Left ventricle myocardium superior (tissue), 1 donor: ENCODE results near the gene SARM1. TPM values are rescaled to one million over a fixed set of nuclear protein-coding genes. Genes with fewer than 3 reads are reported as not detected.
A peak's percentile ranks its signal among the peaks of the same experiment; 100 is the strongest.

Source experiments
- ATAC-seq: fragments of 200-7000 bp; cut with Tn5 transposase; one replicate; pipeline ENCODE4 v1.9.1; 2020; ENCODE audit warnings: mild to moderate bottlenecking, moderate library complexity
- DNase-seq: peaks from one replicate; pipeline ENCODE4 v3.0.0-alpha.2; 2020
- intact Hi-C: fragments of 100-400 bp; cut with micrococcal nuclease; formaldehyde crosslinking; loops from one replicate; pipeline ENCODE4 v1.11.0; 2022
- total RNA-seq: library from RNA; stranded (reverse); fragmentation: NEBNext Ultra II Directional; extraction: Animal tissue kit (Norgen Biotek cat#: 25700); gene quantifications from one replicate; pipeline ENCODE4 v1.2.1, GENCODE V29; 2021
- donor health status: DM: no; HTN: yes; CAD: no; lungs with severe emphysema.

The SARM1 gene
- total RNA-seq, 1 donor from 2014 or later = 4.2 TPM

DNA sequence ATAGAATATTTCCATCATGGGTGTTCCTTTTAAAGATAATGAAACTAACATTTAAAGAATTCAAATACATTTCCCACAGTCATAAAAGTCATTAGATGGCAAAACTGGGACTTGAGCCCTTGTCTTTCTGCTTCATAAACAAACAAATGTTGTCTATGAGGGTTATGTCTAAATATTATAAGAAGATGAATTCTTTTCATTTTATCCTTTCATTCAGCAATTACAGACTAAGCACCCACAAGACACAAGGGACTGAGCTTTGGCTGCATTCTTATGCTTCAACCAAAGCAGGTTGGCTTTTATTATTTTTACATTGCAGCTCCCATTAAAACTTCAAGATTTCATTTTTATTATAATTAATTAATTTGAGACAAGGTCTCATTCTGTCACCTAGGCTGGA is 14.9 kb downstream of the SARM1 start:
- ATAC-seq = no peak
- no peak for DNase-seq
- intact Hi-C loops = no loop called here

DNA sequence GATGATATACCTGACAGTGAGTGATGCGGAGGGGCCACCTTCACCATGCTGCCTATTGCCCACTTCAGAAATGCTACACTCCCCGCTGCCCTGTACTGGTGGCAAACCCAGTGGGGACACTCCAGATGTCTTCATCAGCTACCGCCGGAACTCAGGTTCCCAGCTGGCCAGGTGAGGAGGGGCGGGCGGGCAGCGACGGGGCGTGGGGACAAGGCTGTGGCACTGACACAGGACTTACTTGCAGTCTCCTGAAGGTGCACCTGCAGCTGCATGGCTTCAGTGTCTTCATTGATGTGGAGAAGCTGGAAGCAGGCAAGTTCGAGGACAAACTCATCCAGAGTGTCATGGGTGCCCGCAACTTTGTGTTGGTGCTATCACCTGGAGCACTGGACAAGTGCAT is 16.6 kb downstream of the SARM1 start:
- ATAC-seq (no peak), DNase-seq (no peak)
- intact Hi-C loops = no loop called here

DNA sequence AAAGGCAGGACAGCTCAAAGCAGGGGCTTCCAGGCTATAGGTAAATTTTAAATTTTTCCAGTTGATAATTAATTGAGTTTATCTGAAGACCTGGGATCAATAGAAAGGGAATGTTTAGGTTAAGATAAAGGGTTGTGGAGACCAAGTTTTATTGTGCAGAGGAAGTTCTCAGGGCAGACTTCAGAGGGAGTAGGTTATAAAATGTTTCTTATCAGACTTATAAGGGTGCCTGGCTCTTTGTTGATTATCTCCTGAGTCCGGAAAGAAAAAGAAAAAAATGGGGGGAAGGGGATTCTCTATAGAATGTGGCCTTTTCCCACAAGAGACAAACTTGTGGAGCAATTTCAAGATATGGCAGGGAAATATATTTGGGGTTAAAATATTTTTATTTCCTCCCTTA is 18.6 kb downstream of the SARM1 start:
- intact Hi-C loops = no loop called here
- DNase-seq (no peak), ATAC-seq (no peak)

DNA sequence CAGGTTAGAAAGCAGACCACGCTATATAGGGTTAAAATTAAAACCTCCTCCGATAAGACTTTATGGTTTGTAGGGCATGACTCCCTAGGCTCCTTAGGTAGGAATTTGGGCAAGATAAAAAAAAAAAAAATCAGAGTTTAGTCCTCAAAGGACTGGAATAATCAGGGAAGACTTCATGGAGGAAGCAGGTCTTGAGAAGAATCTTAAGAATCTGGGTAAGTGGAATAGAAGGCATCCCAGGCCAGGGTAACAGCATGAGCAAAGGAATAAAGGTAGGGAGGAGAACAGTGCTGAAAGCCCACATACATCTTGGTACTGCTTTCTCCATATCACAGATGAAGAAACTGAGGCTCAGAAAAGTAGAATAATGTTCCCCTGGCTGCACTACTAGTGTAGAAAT is 19.1 kb downstream of the SARM1 start:
- intact Hi-C loops = no loop called here
- DNase-seq (no peak), ATAC-seq (no peak)

DNA sequence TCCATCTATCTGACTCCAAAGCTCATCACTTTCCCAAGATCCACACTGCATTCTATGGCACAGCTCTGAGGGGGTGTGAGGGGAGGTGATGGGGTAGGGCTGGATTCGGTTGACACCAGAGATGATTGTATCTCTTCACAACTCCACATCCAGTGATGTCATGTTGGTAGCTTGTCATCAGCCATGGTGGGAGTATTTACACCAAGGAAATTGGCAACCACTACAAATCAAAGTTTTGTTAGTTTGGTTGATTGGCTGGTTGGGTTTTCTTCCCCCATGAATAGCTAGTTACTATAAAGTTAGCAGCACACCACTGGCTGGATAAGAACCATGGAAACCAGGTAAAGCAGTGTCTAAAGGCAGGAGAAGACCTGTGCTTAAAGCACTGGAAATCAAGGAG is 19.5 kb downstream of the SARM1 start:
- intact Hi-C loops = no loop called here
- DNase-seq (no peak), ATAC-seq (no peak)

DNA sequence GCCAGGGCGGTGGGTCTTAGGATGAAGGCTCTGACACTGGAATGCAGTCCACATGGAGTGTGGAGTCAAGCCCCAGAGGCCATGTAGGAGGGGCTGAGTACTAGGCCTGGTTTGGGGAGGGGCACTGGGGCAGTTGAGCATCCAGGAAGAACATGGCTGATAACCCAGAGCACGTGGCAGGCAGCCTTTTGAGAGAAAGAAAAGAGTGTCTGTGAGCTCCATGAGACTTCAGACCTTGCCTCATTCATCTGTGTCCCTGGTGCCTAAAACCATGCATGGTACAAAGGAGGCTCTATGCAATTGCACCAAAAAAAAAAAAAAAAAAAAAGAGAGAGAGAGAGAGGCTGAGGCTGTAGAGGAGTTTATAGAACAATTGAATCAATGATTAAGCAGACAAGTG is 19.9 kb downstream of the SARM1 start:
- intact Hi-C loops = no loop called here
- no peak for DNase-seq
- no peak for ATAC-seq

DNA sequence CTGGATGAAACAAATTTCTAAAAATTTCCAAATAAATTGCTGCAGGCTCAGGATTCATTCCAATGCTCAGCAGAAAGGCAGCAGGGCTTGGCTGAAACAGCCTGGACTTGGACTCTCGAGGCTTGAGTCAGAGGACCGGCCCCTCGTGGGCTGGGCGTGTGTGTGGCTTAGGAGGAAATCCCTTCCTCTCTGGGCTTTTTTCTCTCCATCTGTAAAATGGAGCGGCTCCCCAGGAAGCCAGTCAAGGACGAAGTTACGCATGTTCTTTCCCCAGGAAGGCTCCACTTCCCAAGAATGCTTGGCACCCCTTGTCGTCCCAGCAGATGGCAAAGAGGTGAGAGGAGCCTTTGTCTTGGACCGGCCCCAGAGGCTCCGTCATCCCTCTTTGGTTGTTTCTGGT is 21.0 kb downstream of the SARM1 start:
- DNase-seq (no peak), ATAC-seq (no peak)
- intact Hi-C loops = no loop called here

DNA sequence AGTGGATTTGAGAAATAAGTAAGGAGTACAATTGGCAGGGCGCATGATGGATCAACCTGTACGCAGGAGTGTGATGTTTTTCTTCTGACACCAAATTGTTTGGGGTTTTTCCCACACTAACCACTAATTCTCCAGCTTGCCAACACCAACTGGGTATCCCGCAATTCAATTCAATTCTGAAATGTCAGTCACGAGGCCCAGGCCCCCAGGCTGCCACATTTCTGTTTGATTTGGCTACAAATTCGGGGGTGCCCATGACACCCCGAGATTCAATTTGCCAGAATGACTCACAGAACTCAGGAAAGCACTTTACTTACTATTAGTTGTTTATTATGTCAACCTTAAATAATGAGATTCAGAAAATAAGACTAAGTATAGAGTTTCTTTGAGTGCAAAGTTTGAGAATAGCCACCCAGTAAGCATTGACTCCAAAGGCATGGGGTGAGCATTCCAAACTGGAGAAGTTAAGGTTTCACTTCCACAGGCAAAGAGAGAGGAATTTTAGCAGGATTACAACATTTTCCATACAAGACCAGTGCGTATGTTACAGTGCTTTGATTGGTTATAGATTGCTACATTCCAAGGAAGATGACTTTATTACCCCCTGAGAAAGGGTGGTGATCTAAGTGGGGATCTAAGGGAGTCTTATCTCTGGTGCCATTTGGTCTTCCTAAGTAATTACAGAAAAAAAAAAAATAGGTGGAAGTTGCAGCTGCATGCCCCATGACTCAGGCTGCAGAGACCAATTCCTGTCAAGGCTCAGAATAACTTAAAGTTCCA is 23.0 kb downstream of the SARM1 start:
- DNase-seq = no peak
- no peak for ATAC-seq
- intact Hi-C loops = no loop called here

DNA sequence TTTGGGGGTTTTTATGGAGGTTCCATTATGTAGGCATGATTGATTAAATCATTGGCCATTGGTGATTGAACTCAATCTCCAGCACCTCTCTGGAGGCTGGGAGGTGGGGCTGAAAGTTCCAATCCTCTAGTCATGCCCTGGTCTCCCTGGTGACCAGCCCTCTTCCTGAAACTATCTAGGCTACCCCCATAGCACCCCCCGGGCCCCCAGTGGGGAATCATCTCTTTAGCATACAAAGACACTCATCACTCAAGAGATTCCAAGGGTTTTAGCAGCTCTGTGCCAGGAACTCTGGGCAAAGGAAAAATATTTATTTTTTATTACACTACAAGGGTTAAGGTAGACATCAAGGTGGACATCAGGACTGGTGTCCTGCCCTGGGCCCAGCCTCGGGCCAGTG is 23.9 kb downstream of the SARM1 start:
- ATAC-seq = no peak
- intact Hi-C loops = no loop called here
- DNase-seq = no peak

DNA sequence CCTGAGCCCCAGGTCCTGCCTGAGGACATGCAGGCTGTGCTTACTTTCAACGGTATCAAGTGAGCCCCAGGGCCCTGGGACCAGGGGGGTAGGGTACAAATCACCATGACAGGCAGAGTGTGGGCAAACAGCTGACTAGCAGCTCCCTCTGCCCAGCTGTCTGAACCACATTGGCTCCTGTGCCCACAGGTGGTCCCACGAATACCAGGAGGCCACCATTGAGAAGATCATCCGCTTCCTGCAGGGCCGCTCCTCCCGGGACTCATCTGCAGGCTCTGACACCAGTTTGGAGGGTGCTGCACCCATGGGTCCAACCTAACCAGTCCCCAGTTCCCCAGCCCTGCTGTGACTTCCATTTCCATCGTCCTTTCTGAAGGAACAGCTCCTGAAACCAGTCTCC is 24.5 kb downstream of the SARM1 start:
- intact Hi-C loops = no loop called here
- DNase-seq (no peak), ATAC-seq (no peak)

DNA sequence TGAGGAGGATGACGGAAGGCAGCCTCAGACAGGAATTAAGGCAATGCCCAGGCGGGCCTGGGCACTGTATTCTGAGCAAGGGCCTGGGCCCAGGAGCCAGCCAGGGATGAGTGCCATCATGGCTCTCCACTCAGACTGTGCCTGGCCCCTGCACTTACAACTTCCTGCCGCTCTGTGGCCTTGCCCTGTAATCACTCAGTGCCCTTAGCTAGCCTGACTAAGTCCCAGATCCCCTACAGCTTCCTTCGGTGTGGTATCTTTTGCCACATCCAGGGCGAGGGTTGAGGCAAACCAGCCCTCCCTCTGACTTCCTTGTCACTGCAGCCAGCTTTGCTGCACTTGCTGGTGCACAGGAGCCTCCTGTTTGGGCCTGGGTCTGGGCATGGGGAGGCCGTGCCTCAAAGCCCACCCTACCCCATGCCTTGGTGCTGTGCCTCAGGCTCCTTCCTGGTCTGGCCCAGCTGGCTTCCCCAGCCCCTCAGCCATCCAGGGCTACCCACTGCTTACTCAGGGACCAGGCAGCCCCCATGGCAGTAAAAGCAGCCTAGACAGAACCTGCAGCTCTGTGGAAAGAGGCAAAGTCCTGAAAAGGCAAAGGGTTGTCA is 25.2 kb downstream of the SARM1 start:
- DNase-seq (no peak), ATAC-seq (no peak)
- intact Hi-C loops = no loop called here

DNA sequence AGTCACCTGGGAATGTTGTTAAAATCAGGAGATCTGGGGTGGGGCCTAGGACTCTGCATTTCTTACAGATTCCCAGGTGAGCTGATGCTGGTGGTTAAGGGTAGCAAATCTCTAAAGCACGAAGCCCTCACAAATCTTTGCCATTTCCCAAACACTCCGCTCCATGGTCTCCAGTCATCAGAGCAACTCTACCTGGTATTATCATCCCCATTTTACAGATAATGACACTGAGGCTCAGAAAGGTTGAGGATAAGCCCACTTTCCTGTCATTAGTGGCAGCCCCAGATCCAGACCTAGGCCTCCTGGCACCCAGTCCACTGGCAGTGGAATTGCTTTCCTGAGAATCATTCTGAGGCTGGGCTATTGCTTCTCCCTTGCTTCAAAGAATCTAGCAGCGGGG is 25.8 kb downstream of the SARM1 start:
- intact Hi-C loops = no loop called here
- no peak for ATAC-seq

DNA sequence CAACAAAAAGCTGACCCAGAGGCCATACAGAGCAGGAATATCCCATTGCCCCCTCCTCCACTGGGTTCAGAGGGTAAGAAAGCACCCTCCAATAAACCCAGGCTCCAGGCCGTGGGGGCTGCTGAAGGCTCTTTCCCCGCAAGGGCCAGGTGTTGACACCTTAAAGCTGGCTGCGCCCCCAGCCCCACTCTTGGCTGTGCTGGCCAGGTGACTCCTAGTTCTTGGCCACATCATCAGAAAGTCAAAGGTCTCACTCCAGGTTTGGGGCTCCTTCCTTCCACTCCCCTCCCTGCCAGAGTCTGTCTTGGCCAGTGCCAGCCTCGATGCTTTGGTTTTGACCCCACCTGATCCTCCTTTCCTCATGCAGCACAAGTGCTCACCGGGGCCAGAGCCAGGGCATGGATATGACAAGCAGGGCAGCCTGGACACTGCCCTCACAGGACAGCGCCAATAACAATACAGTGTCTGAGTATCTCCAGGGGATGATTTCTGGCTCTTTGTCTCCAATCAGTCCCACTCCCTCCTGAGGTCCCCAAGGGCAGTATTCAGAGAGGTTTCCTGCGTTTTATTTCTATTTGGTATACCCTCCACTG is 26.3 kb downstream of the SARM1 start:
- intact Hi-C loops = no loop called here
- peak; percentile 17 for ATAC-seq
- DNase-seq = no peak

More for the DNA sequence above, 25.8 kb downstream of the SARM1 start:
- DNase-seq = no peak

DNA sequence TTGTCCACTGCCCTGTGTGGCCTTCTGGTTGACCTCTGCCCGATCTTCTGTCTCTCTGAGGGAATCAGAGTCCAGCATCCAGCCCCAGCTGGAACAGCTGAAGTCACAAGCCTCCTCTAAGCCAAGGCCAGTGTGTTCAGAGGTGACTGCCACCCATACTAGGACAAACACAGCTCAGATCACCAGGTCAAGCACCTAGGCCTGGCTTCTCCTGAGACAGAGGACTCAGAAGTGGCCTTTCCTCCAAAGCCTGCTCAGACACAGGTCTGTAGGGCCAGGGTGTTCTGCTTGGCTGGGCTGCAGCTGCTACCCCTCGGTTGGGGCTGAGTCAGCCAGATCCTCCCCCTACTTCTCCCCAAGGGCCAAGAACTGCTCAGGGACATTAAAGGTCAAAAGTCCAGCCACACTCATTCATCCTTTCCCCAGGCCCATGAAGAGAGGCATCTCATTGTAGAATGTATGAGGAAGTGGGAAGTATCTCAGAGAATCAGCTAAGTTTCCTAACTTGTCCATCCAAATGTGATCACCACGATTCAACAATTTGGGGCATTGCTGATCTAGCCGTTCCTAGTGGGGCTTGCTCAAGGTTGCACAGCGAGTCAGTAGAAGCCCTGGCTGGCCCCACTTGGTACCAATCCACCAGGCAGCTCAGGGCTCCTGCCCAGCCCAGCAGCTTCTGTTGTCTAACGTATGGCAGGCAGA is 26.9 kb downstream of the SARM1 start:
- no peak for DNase-seq
- intact Hi-C loops = no loop called here
- ATAC-seq = peak; percentile 41

DNA sequence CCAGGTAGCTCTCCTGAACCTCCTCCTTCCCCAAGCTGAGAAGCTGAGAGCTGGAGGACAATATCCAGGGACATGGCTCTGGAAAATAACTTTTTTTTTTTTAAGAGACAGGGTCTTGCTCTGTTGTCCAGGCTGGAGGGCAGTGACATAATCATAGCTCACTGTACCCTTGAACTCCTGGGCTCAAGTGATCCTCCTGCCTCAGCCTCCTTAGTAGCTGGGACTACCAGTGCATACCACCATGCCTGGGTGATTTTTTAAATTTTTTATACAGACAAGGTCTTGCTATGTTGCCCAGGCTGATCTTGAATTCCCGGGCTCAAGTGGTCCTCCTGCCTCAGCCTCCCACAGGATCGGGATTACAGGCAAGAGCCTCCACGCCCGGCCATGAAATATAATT is 28.3 kb downstream of the SARM1 start:
- ATAC-seq (no peak), DNase-seq (no peak)
- intact Hi-C loops = no loop called here

DNA sequence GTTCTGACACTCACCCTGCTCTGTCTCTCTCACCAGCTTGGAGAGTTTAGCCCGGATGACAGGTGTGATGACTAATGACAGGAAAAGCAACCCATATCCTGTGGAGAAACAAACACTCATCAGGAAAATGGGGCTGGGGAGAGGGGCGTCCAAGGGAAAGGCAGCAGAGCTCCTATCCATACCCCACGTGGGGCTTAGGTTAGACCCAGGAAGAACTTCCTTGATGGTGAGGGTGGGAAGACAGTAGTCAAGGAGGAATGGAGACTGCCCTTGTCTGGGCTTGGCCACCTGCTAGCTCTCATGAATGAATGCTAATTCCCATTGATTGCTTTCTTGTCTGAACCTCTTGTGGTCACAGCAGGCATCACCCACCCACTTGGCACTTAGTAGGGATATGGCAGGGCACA is 30.7 kb downstream of the SARM1 start:
- ATAC-seq = no peak
- intact Hi-C loops = no loop called here

DNA sequence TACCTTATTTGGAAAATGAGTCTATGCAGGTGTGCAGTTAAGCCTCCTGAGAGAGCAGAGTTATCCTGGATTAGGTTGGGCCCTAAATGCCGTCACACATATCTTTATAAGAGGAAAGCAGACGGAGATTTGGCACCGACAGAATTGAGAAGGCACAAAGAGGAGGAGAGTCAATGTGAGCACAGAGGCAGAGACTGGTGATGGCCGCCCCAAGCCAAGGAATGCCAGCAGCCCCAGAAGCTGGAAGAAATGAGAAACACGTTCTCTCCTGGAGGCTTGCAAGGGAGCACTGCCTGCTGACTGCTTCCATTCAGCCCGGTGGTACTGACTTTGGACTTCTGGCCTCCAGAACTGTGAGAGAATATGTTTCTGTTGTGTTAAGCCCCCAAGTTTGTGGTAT is 31.4 kb downstream of the SARM1 start:
- no peak for DNase-seq
- intact Hi-C loops = no loop called here
- no peak for ATAC-seq

More for the DNA sequence above, 30.7 kb downstream of the SARM1 start:
- DNase-seq = no peak

DNA sequence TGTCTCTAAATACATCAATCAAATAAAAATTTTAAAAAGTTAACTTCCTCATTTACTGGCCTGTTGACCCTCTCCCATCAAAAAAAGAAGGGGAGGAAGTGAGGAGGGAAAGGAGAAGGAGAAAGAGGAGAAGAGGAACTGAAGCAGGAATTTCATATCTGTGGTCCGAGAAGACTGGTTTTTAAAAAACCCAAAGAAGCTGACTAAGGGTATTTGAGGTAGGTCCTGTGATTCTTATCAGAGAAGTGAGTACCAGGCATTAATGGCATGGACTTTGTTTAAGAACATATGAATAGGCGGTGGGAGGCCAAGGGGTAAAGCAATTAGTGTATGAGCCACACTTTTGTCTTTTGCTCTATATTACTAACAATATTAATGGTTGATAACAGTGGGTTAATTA is 32.5 kb downstream of the SARM1 start:
- ATAC-seq (no peak), DNase-seq (no peak)

DNA sequence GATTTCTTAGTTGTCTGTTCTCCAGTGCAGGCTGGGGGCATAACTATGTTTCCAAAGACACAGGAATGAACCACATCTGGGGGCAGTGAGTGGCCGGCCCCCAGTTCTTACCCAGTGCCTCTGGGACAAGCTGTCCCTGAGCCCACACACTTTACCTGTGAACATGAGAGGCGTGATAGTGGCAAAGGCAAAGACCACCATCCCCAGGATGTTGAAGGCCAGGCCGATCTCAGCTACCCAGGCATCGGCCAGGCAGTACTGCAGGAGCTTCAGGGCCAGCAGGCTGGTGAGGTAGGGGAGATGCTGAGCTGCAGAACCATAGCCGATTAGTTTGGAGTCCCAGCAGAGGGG is 32.9 kb downstream of the SARM1 start:
- no peak for ATAC-seq
- intact Hi-C loops = no loop called here
- no peak for DNase-seq

More for the DNA sequence above, 32.5 kb downstream of the SARM1 start:
- intact Hi-C loops = no loop called here

DNA sequence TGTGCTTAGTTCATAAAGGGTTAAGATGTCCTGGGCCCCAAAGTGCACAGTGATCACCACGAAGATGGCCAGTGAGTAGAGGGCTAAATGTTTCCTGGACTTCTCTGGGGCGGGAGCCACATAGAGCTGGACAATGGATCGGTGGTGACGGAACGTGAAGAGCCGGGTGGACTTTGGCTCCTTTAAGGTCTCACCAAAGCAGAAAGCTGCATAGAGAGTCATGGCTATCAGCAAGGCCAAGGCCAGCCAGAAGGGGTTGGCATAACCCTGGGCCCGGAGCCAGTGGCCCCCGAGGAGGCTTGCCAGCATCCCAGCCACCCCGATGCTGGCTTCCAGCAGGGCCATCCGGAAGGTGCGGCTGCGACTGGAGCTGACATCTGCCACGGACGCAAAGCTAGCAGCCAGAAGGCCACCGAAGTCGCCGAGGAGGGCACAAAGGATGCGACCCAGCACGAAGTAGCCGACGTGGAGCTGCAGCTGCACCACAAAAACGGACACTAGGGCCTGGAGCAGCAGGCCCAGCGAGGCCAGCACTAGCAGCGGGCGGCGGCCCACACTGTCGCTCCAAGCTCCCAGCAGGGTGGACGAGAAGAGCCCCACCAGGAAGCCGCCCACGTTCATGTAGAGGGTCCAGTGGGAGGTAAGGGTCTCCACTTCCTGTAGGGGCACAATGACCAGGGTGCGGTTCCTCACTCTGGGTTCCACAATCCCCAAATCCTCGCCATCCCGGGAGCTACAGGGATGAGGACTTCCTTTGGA is 33.5 kb downstream of the SARM1 start:
- intact Hi-C loops = no loop called here

More for the DNA sequence above, 33.5 kb downstream of the SARM1 start:
- ATAC-seq (peak; percentile 10), DNase-seq (peak; percentile 39)
